GM21717 (cell line): Measurements from ENCODE around the gene PLD1.
"Not testable (repeated sequence)": the region's sequence is repeated elsewhere in the genome, so short reads cannot be mapped to it uniquely, and the experiment has no call there.

Experiments
- ATAC-seq: cut with Tn5 transposase; IDR thresholded peaks from one replicate; pipeline ENCODE4 v1.9.1; 2021; ENCODE audit warnings: mild to moderate bottlenecking, moderate library complexity; ENCODE audit not compliant: unreplicated experiment

Gene PLD1

GRCh38 chr3:171626799-171627198, 183.5 kb downstream of the PLD1 start:
- not testable (repeated sequence) for ATAC-seq

GRCh38 chr3:171622126-171622525, 188.2 kb downstream of the PLD1 start:
- ATAC-seq: no peak

GRCh38 chr3:171620825-171621434, 189.4 kb downstream of the PLD1 start:
- ATAC-seq: no peak

- ATAC-seq: no peak
Measured at GRCh38 chr3:171616798-171617197, 193.5 kb downstream of the PLD1 start.

GRCh38 chr3:171615686-171616085, 194.6 kb downstream of the PLD1 start:
- no peak for ATAC-seq

GRCh38 chr3:171615281-171615680, 195.0 kb downstream of the PLD1 start:
- no peak for ATAC-seq

- no peak for ATAC-seq
Measured at GRCh38 chr3:171614318-171614921, 195.9 kb downstream of the PLD1 start.

- ATAC-seq: no peak
Measured at GRCh38 chr3:171607452-171607851, 202.8 kb downstream of the PLD1 start.

- no peak for ATAC-seq
Measured at GRCh38 chr3:171606151-171606751, 204.0 kb downstream of the PLD1 start.

- no peak for ATAC-seq
Measured at GRCh38 chr3:171604370-171604769, 205.9 kb downstream of the PLD1 start.

- no peak for ATAC-seq
Measured at GRCh38 chr3:171602072-171602471, 208.2 kb downstream of the PLD1 start.

- no peak for ATAC-seq
Measured at GRCh38 chr3:171600030-171600429, 210.3 kb downstream of the PLD1 start.

- ATAC-seq: no peak
Measured at GRCh38 chr3:171598990-171599389, 211.3 kb downstream of the PLD1 start.

GRCh38 chr3:171592786-171593185, 217.5 kb downstream of the PLD1 start:
- ATAC-seq: no peak

GRCh38 chr3:171591070-171591469, 219.2 kb downstream of the PLD1 start:
- no peak for ATAC-seq

- ATAC-seq: no peak
Measured at GRCh38 chr3:171586274-171586673, 224.0 kb downstream of the PLD1 start.

GRCh38 chr3:171585039-171585438, 225.2 kb downstream of the PLD1 start:
- no peak for ATAC-seq

- no peak for ATAC-seq
Measured at GRCh38 chr3:171584100-171584499, 226.2 kb downstream of the PLD1 start.

GRCh38 chr3:171574556-171575240, 235.6 kb downstream of the PLD1 start:
- no peak for ATAC-seq

- ATAC-seq: no peak
Measured at GRCh38 chr3:171569571-171570132, 240.6 kb downstream of the PLD1 start.

- no peak for ATAC-seq
Measured at GRCh38 chr3:171568766-171569165, 241.5 kb downstream of the PLD1 start.
